Ishikawa (cell line): Measurements from ENCODE around the gene RPL27A.

ENCODE experiments used
- CEBPB ChIP-seq: IDR thresholded peaks from 2 replicates; pipeline ENCODE4 v1.6.1; 2012
- CREB1 ChIP-seq: IDR thresholded peaks from 2 replicates; pipeline ENCODE4 v1.6.1; 2012; ENCODE audit warnings: low read depth
- EGR1 ChIP-seq: IDR thresholded peaks from 2 replicates; pipeline ENCODE4 v1.6.1; 2012
- EP300 ChIP-seq: IDR thresholded peaks from 2 replicates; pipeline ENCODE4 v1.6.1; 2012; ENCODE audit warnings: borderline replicate concordance
- FOXM1 ChIP-seq: IDR thresholded peaks from 2 replicates; pipeline ENCODE4 v1.6.1; 2012; ENCODE audit warnings: low read depth, borderline replicate concordance
- NFIC ChIP-seq: IDR thresholded peaks from 2 replicates; pipeline ENCODE4 v1.6.1; 2012
- RAD21 ChIP-seq: IDR thresholded peaks from 2 replicates; pipeline ENCODE4 v1.6.1; 2012; ENCODE audit warnings: low read depth
- TAF1 ChIP-seq: IDR thresholded peaks from 2 replicates; pipeline ENCODE4 v1.6.1; 2012; ENCODE audit warnings: low read depth, mild to moderate bottlenecking
- TCF12 ChIP-seq: IDR thresholded peaks from 2 replicates; pipeline ENCODE4 v1.6.1; 2012; ENCODE audit warnings: low read depth
- TEAD4 ChIP-seq: IDR thresholded peaks from 2 replicates; pipeline ENCODE4 v1.6.1; 2012
- YY1 ChIP-seq: IDR thresholded peaks from 2 replicates; pipeline ENCODE4 v1.6.1; 2012; ENCODE audit warnings: low read depth
- ZBTB7A ChIP-seq: IDR thresholded peaks from 2 replicates; pipeline ENCODE4 v1.6.1; 2012; ENCODE audit warnings: low read depth
- TF ChIP-seq, protein P1 (sequence below): IDR thresholded peaks from 2 replicates; pipeline ENCODE4 v1.6.1; 2012; ENCODE audit warnings: low read depth, mild to moderate bottlenecking
- TF ChIP-seq, protein P2 (sequence below): IDR thresholded peaks from 2 replicates; pipeline ENCODE4 v1.6.1; 2012
- TF ChIP-seq, protein P3 (sequence below): IDR thresholded peaks from 2 replicates; pipeline ENCODE4 v1.6.1; 2012

Gene RPL27A

DNA sequence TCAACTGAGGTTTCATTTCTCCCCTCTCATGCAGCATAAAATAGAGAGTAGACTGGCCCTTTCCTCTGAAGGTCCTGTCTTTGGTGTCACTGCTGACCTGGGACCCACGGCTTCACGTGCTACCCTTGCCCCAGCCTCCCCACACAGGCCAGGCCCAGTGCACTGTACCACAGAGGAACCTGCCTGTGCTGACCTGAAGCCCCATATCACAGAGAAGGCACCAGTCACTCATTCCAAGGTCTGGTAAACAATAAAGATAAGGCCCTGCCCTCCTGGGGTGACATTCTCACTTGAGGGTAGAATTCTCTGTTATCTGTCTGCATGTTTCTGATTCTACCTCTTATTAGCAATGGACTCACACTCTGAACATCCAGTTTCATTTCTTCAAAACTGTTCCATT lies 51.3 kb downstream of the RPL27A start:
- TF ChIP-seq, protein P1, sequence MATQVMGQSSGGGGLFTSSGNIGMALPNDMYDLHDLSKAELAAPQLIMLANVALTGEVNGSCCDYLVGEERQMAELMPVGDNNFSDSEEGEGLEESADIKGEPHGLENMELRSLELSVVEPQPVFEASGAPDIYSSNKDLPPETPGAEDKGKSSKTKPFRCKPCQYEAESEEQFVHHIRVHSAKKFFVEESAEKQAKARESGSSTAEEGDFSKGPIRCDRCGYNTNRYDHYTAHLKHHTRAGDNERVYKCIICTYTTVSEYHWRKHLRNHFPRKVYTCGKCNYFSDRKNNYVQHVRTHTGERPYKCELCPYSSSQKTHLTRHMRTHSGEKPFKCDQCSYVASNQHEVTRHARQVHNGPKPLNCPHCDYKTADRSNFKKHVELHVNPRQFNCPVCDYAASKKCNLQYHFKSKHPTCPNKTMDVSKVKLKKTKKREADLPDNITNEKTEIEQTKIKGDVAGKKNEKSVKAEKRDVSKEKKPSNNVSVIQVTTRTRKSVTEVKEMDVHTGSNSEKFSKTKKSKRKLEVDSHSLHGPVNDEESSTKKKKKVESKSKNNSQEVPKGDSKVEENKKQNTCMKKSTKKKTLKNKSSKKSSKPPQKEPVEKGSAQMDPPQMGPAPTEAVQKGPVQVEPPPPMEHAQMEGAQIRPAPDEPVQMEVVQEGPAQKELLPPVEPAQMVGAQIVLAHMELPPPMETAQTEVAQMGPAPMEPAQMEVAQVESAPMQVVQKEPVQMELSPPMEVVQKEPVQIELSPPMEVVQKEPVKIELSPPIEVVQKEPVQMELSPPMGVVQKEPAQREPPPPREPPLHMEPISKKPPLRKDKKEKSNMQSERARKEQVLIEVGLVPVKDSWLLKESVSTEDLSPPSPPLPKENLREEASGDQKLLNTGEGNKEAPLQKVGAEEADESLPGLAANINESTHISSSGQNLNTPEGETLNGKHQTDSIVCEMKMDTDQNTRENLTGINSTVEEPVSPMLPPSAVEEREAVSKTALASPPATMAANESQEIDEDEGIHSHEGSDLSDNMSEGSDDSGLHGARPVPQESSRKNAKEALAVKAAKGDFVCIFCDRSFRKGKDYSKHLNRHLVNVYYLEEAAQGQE, result no peak
- TF ChIP-seq CREB1 (no peak), TAF1 (no peak), TEAD4 (no peak)
- TF ChIP-seq, protein P2, sequence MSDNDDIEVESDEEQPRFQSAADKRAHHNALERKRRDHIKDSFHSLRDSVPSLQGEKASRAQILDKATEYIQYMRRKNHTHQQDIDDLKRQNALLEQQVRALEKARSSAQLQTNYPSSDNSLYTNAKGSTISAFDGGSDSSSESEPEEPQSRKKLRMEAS, result no peak

DNA sequence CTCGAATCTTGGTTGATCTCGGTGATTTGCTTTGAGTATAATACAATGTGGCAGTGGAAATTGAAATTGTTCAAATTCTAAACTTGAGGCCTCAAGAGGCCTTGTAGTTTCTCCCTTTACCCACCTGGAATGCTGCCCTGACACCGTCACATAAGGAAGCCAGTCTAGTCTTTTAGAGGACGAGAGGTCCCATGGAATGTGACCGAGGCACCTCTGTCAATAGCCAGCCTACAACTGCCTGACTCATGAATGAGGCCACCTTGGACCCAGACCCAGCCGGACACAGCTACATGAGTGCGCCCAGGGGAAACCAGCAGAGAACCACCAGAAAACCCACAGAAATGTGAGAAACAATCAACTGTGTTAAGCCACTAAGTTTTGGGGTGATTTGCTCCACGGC lies 52.5 kb downstream of the RPL27A start:
- TF ChIP-seq TEAD4 (no peak), EGR1 (no peak), CREB1 (no peak)

DNA sequence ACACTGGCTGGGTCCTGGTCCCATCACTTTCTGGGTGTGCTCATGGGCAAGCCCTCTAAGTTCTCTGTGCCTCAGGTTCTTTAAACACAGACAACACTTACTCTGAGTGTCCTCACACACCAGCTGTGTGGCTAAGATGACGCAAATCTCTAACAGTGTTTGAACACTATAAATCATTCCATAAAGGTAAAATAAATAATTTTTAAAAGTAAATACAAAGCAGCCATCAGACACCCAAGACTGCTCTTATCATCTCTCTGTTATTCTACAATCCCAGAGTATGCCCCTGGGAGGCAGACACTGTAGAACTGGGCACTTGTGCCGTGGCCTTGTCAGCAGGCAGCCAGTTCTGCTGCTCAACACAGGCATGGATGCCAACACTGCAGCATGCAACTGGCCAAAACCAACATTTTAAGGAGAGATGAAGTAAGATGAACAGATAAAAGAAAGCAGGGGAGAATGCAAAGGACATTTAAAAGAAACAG lies 56.8 kb downstream of the RPL27A start:
- TF ChIP-seq, protein P3, sequence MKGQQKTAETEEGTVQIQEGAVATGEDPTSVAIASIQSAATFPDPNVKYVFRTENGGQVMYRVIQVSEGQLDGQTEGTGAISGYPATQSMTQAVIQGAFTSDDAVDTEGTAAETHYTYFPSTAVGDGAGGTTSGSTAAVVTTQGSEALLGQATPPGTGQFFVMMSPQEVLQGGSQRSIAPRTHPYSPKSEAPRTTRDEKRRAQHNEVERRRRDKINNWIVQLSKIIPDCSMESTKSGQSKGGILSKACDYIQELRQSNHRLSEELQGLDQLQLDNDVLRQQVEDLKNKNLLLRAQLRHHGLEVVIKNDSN, result no peak
- no peak for TF ChIP-seq EP300
- no peak for TF ChIP-seq YY1
- TF ChIP-seq NFIC, result no peak
- TF ChIP-seq RAD21, result no peak
- TF ChIP-seq TCF12, result no peak
- TF ChIP-seq CREB1, result no peak
- TF ChIP-seq TAF1, result no peak
- TF ChIP-seq, protein P1, result no peak
- TF ChIP-seq TEAD4, result no peak
- TF ChIP-seq ZBTB7A, result no peak
- TF ChIP-seq EGR1, result no peak
- TF ChIP-seq, protein P2, result no peak
- TF ChIP-seq CEBPB, result no peak
- no peak for TF ChIP-seq FOXM1
